Spleen (tissue), 11 donors: ENCODE results near the gene SYNDIG1L. TPM values are rescaled to one million over a fixed set of nuclear protein-coding genes. Genes with fewer than 3 reads are reported as not detected.

ENCODE experiments used
- DNase-seq: peaks from one replicate; pipeline ENCODE4 v3.0.0-alpha.2; 2020
- H3K27ac ChIP-seq, 8 donors: fragments of 200-600 bp; sonication (generic) in 7 of 8; 1 replicate in 4 of 8; 2 replicates in 4 of 8; pipeline versions ENCODE4 v1.5.0 to v1.8.0; 2016 to 2021; ENCODE audit warnings: inconsistent platforms in 4 of 8, mild to moderate bottlenecking in 4 of 8, moderate library complexity in 1 of 8
- H3K27me3 ChIP-seq, 7 donors: fragments of 200-600 bp; sonication (generic) in 6 of 7; replicated peaks in 1 of 7; 1 replicate in 4 of 7; 2 replicates in 3 of 7; pipeline versions ENCODE4 v1.5.0 to v1.8.0; 2016 to 2021; ENCODE audit warnings: inconsistent platforms in 3 of 7, mild to moderate bottlenecking in 1 of 7
- H3K36me3 ChIP-seq, 6 donors: fragments of 200-600 bp; sonication (generic) in 5 of 6; 1 replicate in 4 of 6; 2 replicates in 2 of 6; pipeline versions ENCODE4 v1.5.0 to v1.8.0; 2016 to 2021; ENCODE audit warnings: inconsistent platforms in 2 of 6
- H3K4me1 ChIP-seq, 6 donors: fragments of 200-600 bp; sonication (generic) in 5 of 6; 1 replicate in 3 of 6; 2 replicates in 3 of 6; pipeline versions ENCODE4 v1.5.0 to v1.8.0; 2016 to 2021; ENCODE audit warnings: inconsistent platforms in 3 of 6
- H3K4me3 ChIP-seq, 8 donors: fragments of 200-600 bp; sonication (generic) in 7 of 8; 1 replicate in 4 of 8; 2 replicates in 4 of 8; pipeline versions ENCODE4 v1.5.0 to v1.8.0; 2016 to 2021; ENCODE audit warnings: inconsistent platforms in 4 of 8, mild to moderate bottlenecking in 4 of 8, moderate library complexity in 2 of 8
- H3K9me3 ChIP-seq, 8 donors: fragments of 200-600 bp; sonication (generic) in 7 of 8; 1 replicate in 4 of 8; 2 replicates in 4 of 8; pipeline versions ENCODE4 v1.5.0 to v1.8.0; 2016 to 2021; ENCODE audit warnings: inconsistent platforms in 4 of 8
- POLR2A ChIP-seq, 3 donors: fragments of 450-650 bp; IDR thresholded peaks; one replicate each; pipeline ENCODE4 v1.5.1; 2017; ENCODE audit warnings: antibody characterized with exemption in 3 of 3, mild to moderate bottlenecking in 1 of 3
- POLR2AphosphoS5 ChIP-seq, 3 donors: sonication (generic); formaldehyde crosslinking; IDR thresholded peaks; one replicate each; pipeline ENCODE4 v1.5.1; 2017; ENCODE audit warnings: antibody characterized with exemption in 3 of 3
- WGBS, 5 donors: extraction: QIAGEN DNeasy Blood & Tissue Kit in 3 of 5; methylation state at CpG; one replicate each; pipeline versions ENCODE4 v1.1.5 to v1.1.7; 2013 to 2018; 5-methylcytosine and 5-hydroxymethylcytosine counted together
- intact Hi-C: fragments of 100-400 bp; cut with DNase I; formaldehyde crosslinking; loops from one replicate; pipeline ENCODE4 v1.15.0; 2023; ENCODE audit warnings: low total_unique reads
- polyA plus RNA-seq, 3 donors: library from polyadenylated mRNA; stranded (reverse); fragments of 200-250 nt; gene quantifications; one replicate each; pipeline ENCODE4 v1.2.1, GENCODE V29; 2013
- total RNA-seq, 7 donors: library from RNA; depleted of rRNA in 3 of 7; stranded (reverse); fragments of >200 nt in 3 of 7; fragmentation: NEBNext Ultra II Directional in 4 of 7; extraction: Animal tissue kit (Norgen Biotek cat#: 25700) in 4 of 7; gene quantifications; one replicate each; pipeline versions ENCODE4 v1.1.0 to v1.2.1, GENCODE V29; 2016 to 2021
- TF ChIP-seq, protein P1 (sequence below), 11 experiments: fragments of 200-600 bp in 7 of 11; fragments of 450-650 bp in 4 of 11; sonication (generic) in 4 of 11; IDR thresholded peaks in 8 of 11; conservative IDR thresholded peaks in 3 of 11; 1 replicate in 7 of 11; 2 replicates in 4 of 11; pipeline versions ENCODE4 v1.4.0 to v1.8.0; 2016 to 2021; ENCODE audit warnings: antibody characterized with exemption in 11 of 11, inconsistent platforms in 4 of 11, mild to moderate bottlenecking in 1 of 11
- donor health status: healthy with polysubstance abuse.
- donor health status: DM: no; HTN: no; CAD: no; lungs with moderate emphysema.
- donor health status: DM: no; HTN: no; CAD: no.
- donor health status: Bipolar disorder and iron deficiency.
- donor health status: healthy.
- donor health status: DM: no; HTN: no; CAD: no.
- donor health status: DM: yes; HTN: yes; CAD: no.

Gene SYNDIG1L
- total and polyA plus RNA-seq, 10 donors = 0.03 to 0.52 (median 0.22) TPM; not detected in 1

DNA sequence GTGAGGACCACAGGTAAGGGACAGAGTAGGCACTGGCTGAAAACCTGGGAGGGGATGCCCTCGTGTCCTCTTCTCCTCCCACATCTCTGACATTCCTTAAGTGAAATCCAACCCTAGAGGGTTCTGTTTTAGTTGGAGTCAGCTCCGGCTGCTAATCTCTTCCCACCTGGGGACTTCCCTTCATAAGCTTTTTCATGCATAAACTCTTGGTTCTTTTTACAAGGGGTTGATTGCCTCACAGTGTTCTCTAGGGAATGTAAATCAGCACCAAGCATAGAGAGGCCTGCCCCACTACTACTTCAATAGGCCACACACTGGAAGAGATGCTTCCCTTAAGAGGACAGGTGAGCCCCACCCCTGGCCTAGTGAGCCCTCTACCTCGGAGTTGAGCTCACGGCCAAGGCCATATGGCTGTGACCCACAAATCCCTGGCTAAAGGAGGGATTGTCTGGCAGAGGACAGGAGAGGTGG is 3.2 kb upstream of the SYNDIG1L start:
- no peaks in the 10 kb centered on the region for H3K36me3 ChIP-seq
- WGBS, 5 donors = 36 to 52% (median 45%) methylated on average over 4 of the region's 4 CpGs
- H3K27ac ChIP-seq = no peak overlapping the region
- intact Hi-C loops = no loop called here
- no peaks in the 10 kb centered on the region for H3K9me3 ChIP-seq
- H3K27me3 ChIP-seq = peaks cover 0 to 37% (median 21%) of the 10 kb centered on the region in 7 donors
- DNase-seq = no peak
- peaks cover 0 to 11% (median 7%) of the 10 kb centered on the region in 6 donors for H3K4me1 ChIP-seq
- TF ChIP-seq POLR2AphosphoS5 (IDR thresholded peaks at IDR 0.05) (no peak), POLR2A (IDR thresholded peaks at IDR 0.05) (no peak)
- TF ChIP-seq, protein P1, sequence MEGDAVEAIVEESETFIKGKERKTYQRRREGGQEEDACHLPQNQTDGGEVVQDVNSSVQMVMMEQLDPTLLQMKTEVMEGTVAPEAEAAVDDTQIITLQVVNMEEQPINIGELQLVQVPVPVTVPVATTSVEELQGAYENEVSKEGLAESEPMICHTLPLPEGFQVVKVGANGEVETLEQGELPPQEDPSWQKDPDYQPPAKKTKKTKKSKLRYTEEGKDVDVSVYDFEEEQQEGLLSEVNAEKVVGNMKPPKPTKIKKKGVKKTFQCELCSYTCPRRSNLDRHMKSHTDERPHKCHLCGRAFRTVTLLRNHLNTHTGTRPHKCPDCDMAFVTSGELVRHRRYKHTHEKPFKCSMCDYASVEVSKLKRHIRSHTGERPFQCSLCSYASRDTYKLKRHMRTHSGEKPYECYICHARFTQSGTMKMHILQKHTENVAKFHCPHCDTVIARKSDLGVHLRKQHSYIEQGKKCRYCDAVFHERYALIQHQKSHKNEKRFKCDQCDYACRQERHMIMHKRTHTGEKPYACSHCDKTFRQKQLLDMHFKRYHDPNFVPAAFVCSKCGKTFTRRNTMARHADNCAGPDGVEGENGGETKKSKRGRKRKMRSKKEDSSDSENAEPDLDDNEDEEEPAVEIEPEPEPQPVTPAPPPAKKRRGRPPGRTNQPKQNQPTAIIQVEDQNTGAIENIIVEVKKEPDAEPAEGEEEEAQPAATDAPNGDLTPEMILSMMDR (IDR thresholded peaks at IDR 0.05 in 8 of 11, conservative IDR thresholded peaks at IDR 0.05 in 3 of 11) = no peak
- H3K4me3 ChIP-seq = no peak overlapping the region

- 89 to 97% (median 90%) methylated on average over 1 of the region's 1 CpG for WGBS, 5 donors
Observed at GRCh38 chr14:74427651-74428050, 1.6 kb upstream of the SYNDIG1L start.

DNA sequence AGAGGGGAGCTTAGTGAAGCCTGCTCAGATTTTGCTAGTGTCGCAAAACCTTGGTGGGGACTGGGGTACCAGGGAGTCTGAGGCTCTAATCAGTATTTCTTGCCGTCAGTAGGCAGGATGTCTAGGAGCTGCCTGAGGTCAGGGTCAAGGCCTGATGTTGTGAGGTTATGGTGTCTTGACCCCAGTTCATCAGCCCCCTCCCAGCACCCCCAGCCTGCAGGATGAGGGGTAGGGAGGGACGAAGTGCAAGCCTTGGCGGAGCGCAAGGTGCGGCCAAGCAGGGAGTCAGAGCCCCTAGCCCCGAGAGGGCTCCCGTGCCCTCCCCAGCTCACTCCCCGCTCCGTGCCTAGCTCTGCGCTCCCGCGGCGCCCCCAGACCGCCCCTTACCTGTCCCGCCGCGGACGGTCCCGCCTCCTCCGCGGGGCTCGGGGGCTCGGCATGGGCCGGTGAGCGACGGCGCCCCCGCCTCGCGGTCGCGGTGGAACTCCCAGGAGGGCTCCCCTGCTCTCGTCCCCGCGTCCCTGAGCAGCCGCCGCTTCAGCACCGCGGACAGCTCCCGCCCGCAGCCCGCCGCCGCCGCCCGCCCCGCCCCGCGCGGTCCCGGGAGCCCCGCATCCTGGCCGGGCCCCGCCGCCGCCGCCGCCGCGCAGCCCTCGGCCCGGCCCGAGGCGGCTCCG is 347 bp downstream of the SYNDIG1L start:
- WGBS, 5 donors = 4 to 36% (median 4%) methylated on average over 2 to 66 of the region's 66 CpGs
- peaks cover 0 to 64% (median 24%) of the 10 kb centered on the region in 7 donors for H3K27me3 ChIP-seq
- intact Hi-C loops = no loop called here

More at GRCh38 chr14:74427651-74428050, 1.6 kb upstream of the SYNDIG1L start:
- Histone ChIP-seq H3K27ac (no peak overlapping the region), H3K4me1 (peaks cover 0 to 11% (median 7%) of the 10 kb centered on the region in 6 donors), H3K36me3 (no peaks in the 10 kb centered on the region), H3K4me3 (no peak overlapping the region), H3K9me3 (no peaks in the 10 kb centered on the region), H3K27me3 (peaks cover 0 to 53% (median 24%) of the 10 kb centered on the region in 7 donors)
- TF ChIP-seq, protein P1 (IDR thresholded peaks at IDR 0.05 in 8 of 11, conservative IDR thresholded peaks at IDR 0.05 in 3 of 11) = no peak
- TF ChIP-seq POLR2A (IDR thresholded peaks at IDR 0.05) (no peak), POLR2AphosphoS5 (IDR thresholded peaks at IDR 0.05) (no peak)
- intact Hi-C loops = no loop called here
- no peak for DNase-seq

DNA sequence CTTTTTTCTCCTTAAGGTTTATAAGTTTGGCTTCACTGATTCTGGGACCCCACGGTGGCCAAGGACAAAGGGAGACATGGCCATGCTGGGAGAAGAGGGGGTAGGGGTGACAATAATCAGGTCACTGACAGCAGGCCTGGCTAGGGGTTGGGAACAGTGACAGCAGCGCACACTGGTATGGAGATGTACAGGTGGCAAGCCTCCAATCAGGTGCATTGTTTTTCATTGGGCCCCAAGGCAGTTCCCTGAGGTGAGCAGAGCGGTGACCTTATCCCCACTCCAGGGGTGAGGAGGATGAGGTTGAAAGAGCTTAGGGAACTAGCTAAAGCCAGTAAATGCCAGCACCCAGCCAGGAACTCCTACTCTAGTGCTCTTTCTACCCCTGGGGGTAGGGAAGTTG is 1.4 kb downstream of the SYNDIG1L start:
- TF ChIP-seq POLR2A (IDR thresholded peaks at IDR 0.05) (no peak), POLR2AphosphoS5 (IDR thresholded peaks at IDR 0.05) (no peak)
- TF ChIP-seq, protein P1 (IDR thresholded peaks at IDR 0.05 in 8 of 11, conservative IDR thresholded peaks at IDR 0.05 in 3 of 11) = no peak
- WGBS, 5 donors = 80 to 93% (median 87%) methylated on average over 3 of the region's 3 CpGs

More for the DNA sequence above, 347 bp downstream of the SYNDIG1L start:
- Histone ChIP-seq H3K4me3 (peak overlapping the region in 2 of 8 donors; percentile 17 to 54), H3K27ac (no peak overlapping the region), H3K9me3 (no peaks in the 10 kb centered on the region), H3K4me1 (peaks cover 0 to 11% (median 7%) of the 10 kb centered on the region in 6 donors), H3K36me3 (no peaks in the 10 kb centered on the region)
- TF ChIP-seq, protein P1 (IDR thresholded peaks at IDR 0.05 in 8 of 11, conservative IDR thresholded peaks at IDR 0.05 in 3 of 11) = no peak
- TF ChIP-seq POLR2A (IDR thresholded peaks at IDR 0.05) = no peak
- no peak for TF ChIP-seq POLR2AphosphoS5 (IDR thresholded peaks at IDR 0.05)
- DNase-seq = peak; percentile 79

More for the DNA sequence above, 1.4 kb downstream of the SYNDIG1L start:
- no peaks in the 10 kb centered on the region for H3K36me3 ChIP-seq
- no peak overlapping the region for H3K4me3 ChIP-seq
- DNase-seq = no peak
- no peak overlapping the region for H3K27ac ChIP-seq
- intact Hi-C loops = no loop called here
- H3K4me1 ChIP-seq = peaks cover 0 to 11% (median 7%) of the 10 kb centered on the region in 6 donors
- H3K9me3 ChIP-seq = no peaks in the 10 kb centered on the region
- peaks cover 0 to 69% (median 24%) of the 10 kb centered on the region in 7 donors for H3K27me3 ChIP-seq
